ENCODE data around the gene IDUA.

- TF ChIP-seq POLR2A (IDR thresholded peaks at IDR 0.05; ENCODE audit: low read depth, low read length) (no peak), CTCF (conservative IDR thresholded peaks at IDR 0.05; ENCODE audit: low read depth, low read length) (no peak), RAD21 (IDR thresholded peaks at IDR 0.05; ENCODE audit: low read length) (no peak), MXI1 (IDR thresholded peaks at IDR 0.05; ENCODE audit: borderline replicate concordance, low read depth, low read length) (no peak), RFX5 (IDR thresholded peaks at IDR 0.05; ENCODE audit: low read depth, low read length) (no peak), BHLHE40 (IDR thresholded peaks at IDR 0.05; ENCODE audit: low read depth, low read length) (no peak), CHD1 (IDR thresholded peaks at IDR 0.05; ENCODE audit: low read depth, low read length) (no peak), CEBPB (IDR thresholded peaks at IDR 0.05; ENCODE audit: low read depth, low read length) (no peak), SMC3 (IDR thresholded peaks at IDR 0.05; ENCODE audit: low read depth, low read length) (no peak), FOS (IDR thresholded peaks at IDR 0.05; ENCODE audit: low read depth, low read length) (no peak), USF2 (IDR thresholded peaks at IDR 0.05; ENCODE audit: low read depth, low read length) (no peak)
These were observed 33.3 kb upstream of the IDUA start for GRCh38 chr4:953574-953915.
